H1 (cell line): ENCODE data around the gene HNF4A. TPM values are rescaled to one million over a fixed set of nuclear protein-coding genes. Genes with fewer than 3 reads are reported as not detected.

ENCODE experiments used
- CTCF ChIA-PET: fragments of 300-600 bp; sonication (Branson Sonifier 250); formaldehyde crosslinking; loops from one replicate; lab custom pipeline; 2021; ENCODE audit not compliant: partially characterized antibody; lab: Charles Lee
- POLR2A ChIA-PET: fragments of 300-600 bp; sonication (Branson Sonifier 250); formaldehyde crosslinking; loops from one replicate; lab custom pipeline; 2021; ENCODE audit warnings: inconsistent platforms; ENCODE audit not compliant: partially characterized antibody; lab: Charles Lee
- DNase-seq, 2 experiments: peaks; one replicate each; pipeline versions ENCODE4 v3.0.0 to v3.0.0-alpha.2; 2010 to 2022; ENCODE audit warnings: low spot score in 2 of 2, low read depth in 1 of 2, mixed read lengths in 1 of 2
- FAIRE-seq: peaks from 2 replicates; lab custom pipeline; 2011; peaks lifted over from hg19 to GRCh38; lab: Jason Lieb, UNC
- H2AFZ ChIP-seq: 2 replicates; pipeline ENCODE4 v1.8.1; 2012; ENCODE audit warnings: low read length, inconsistent platforms
- H2AK5ac ChIP-seq: 2 replicates; pipeline ENCODE4 v1.6.1; 2013; ENCODE audit warnings: low read depth, low read length
- H2BK120ac ChIP-seq: replicated peaks from 2 replicates; pipeline ENCODE3; 2013; ENCODE audit warnings: low read depth, low read length, inconsistent platforms
- H2BK12ac ChIP-seq: 2 replicates; pipeline ENCODE4 v1.6.1; 2013; ENCODE audit warnings: low read depth, low read length
- H2BK15ac ChIP-seq: 2 replicates; pipeline ENCODE4 v1.6.1; 2013; ENCODE audit warnings: low read length
- H2BK20ac ChIP-seq: 2 replicates; pipeline ENCODE4 v1.6.1; 2013; ENCODE audit warnings: low read length
- H2BK5ac ChIP-seq: 2 replicates; pipeline ENCODE4 v1.6.1; 2013; ENCODE audit warnings: low read depth, low read length
- H3K14ac ChIP-seq: 2 replicates; pipeline ENCODE4 v1.6.1; 2013; ENCODE audit warnings: inconsistent platforms; ENCODE audit not compliant: insufficient read length
- H3K18ac ChIP-seq: 2 replicates; pipeline ENCODE4 v1.6.1; 2013; ENCODE audit warnings: low read length; ENCODE audit errors: extremely low read depth
- H3K23ac ChIP-seq: 2 replicates; pipeline ENCODE4 v1.6.1; 2013; ENCODE audit warnings: inconsistent platforms; ENCODE audit not compliant: insufficient read length
- H3K23me2 ChIP-seq: 2 replicates; pipeline ENCODE4 v1.6.1; 2013; ENCODE audit warnings: low read depth, low read length
- H3K27ac ChIP-seq: 2 replicates; pipeline ENCODE4 v1.6.1; 2011; ENCODE audit warnings: low read depth, low read length, inconsistent platforms
- H3K27me3 ChIP-seq, 4 experiments: replicated peaks in 1 of 4; 1 replicate in 1 of 4; 2 replicates in 3 of 4; pipeline versions ENCODE4 v1.6.1 to v1.8.1; 2011 to 2013; ENCODE audit warnings: low read length in 3 of 4, mild to moderate bottlenecking in 3 of 4, inconsistent platforms in 2 of 4, mixed read lengths in 2 of 4, moderate library complexity in 1 of 4; ENCODE audit not compliant: control insufficient read depth in 3 of 4, insufficient read depth in 3 of 4; ENCODE audit errors: extremely low read depth in 1 of 4
- H3K36me3 ChIP-seq, 4 experiments: 2 replicates each; pipeline versions ENCODE4 v1.6.1 to v1.8.1; 2011 to 2013; ENCODE audit warnings: mild to moderate bottlenecking in 4 of 4, low read length in 3 of 4, moderate library complexity in 2 of 4, control low read depth in 1 of 4, inconsistent platforms in 1 of 4; ENCODE audit not compliant: insufficient read depth in 4 of 4, control insufficient read depth in 2 of 4
- H3K4ac ChIP-seq: replicated peaks from 2 replicates; pipeline ENCODE3; 2013; ENCODE audit warnings: low read length, low read depth, mixed read lengths, inconsistent platforms; ENCODE audit not compliant: insufficient read length
- H3K4me1 ChIP-seq, 4 experiments: replicated peaks in 1 of 4; 1 replicate in 1 of 4; 2 replicates in 3 of 4; pipeline versions ENCODE4 v1.6.1 to v1.8.1; 2011 to 2013; ENCODE audit warnings: low read length in 3 of 4, inconsistent platforms in 2 of 4, mixed read lengths in 1 of 4; ENCODE audit not compliant: insufficient read depth in 4 of 4, control insufficient read depth in 3 of 4
- H3K4me2 ChIP-seq, 2 experiments: 2 replicates each; pipeline versions ENCODE4 v1.6.1 to v1.8.1; 2011 to 2013; ENCODE audit warnings: low read depth in 2 of 2, low read length in 2 of 2, control low read depth in 1 of 2, inconsistent platforms in 1 of 2, mild to moderate bottlenecking in 1 of 2; ENCODE audit not compliant: insufficient read depth in 1 of 2
- H3K4me3 ChIP-seq, 4 experiments: fragments of 200-600, 300-600 bp in 1 of 4; sonication (generic), shearing (Covaris generic), sonication (Bioruptor Twin) in 1 of 4; 2 replicates each; pipeline versions ENCODE4 v1.5.1 to v1.8.1; 2011 to 2016; ENCODE audit warnings: low read length in 4 of 4, low read depth in 3 of 4, control low read depth in 2 of 4, inconsistent platforms in 2 of 4, mild to moderate bottlenecking in 2 of 4, mixed read lengths in 1 of 4, moderate library complexity in 1 of 4; ENCODE audit not compliant: insufficient read depth in 2 of 4; ENCODE audit errors: extremely low read depth in 1 of 4
- H3K56ac ChIP-seq: replicated peaks from 2 replicates; pipeline ENCODE3; 2013; ENCODE audit warnings: low read depth, mild to moderate bottlenecking, mixed read lengths, low read length, inconsistent platforms; ENCODE audit not compliant: insufficient read length
- H3K79me1 ChIP-seq: 2 replicates; pipeline ENCODE4 v1.6.1; 2013; ENCODE audit warnings: low read depth, low read length, control low read depth
- H3K79me2 ChIP-seq, 2 experiments: 2 replicates each; pipeline versions ENCODE4 v1.6.1 to v1.8.1; 2012 to 2013; ENCODE audit warnings: low read length in 2 of 2, mild to moderate bottlenecking in 2 of 2, inconsistent platforms in 1 of 2; ENCODE audit not compliant: insufficient read depth in 2 of 2, control insufficient read depth in 1 of 2
- H3K9ac ChIP-seq, 4 experiments: replicated peaks in 1 of 4; 1 replicate in 1 of 4; 2 replicates in 3 of 4; pipeline versions ENCODE4 v1.6.1 to v1.8.1; 2011 to 2013; ENCODE audit warnings: low read depth in 3 of 4, low read length in 3 of 4, control low read depth in 2 of 4, mild to moderate bottlenecking in 2 of 4, moderate library complexity in 2 of 4, inconsistent platforms in 1 of 4; ENCODE audit errors: extremely low read depth in 1 of 4
- H3K9me3 ChIP-seq, 2 experiments: 2 replicates each; pipeline versions ENCODE4 v1.6.1 to v1.8.1; 2012 to 2013; ENCODE audit warnings: mild to moderate bottlenecking in 2 of 2, moderate library complexity in 2 of 2, control low read depth in 1 of 2, inconsistent platforms in 1 of 2, low read depth in 1 of 2, low read length in 1 of 2, mixed read lengths in 1 of 2; ENCODE audit not compliant: insufficient read depth in 2 of 2
- H4K20me1 ChIP-seq, 2 experiments: replicated peaks in 1 of 2; 2 replicates each; pipeline versions ENCODE3 to v1.8.1; 2011 to 2013; ENCODE audit warnings: inconsistent platforms in 2 of 2, low read length in 2 of 2, mild to moderate bottlenecking in 1 of 2; ENCODE audit not compliant: insufficient read depth in 2 of 2, control insufficient read depth in 1 of 2
- H4K5ac ChIP-seq: 2 replicates; pipeline ENCODE4 v1.6.1; 2013; ENCODE audit warnings: low read length, low read depth, mixed read lengths, inconsistent platforms; ENCODE audit not compliant: insufficient read length
- H4K8ac ChIP-seq: 2 replicates; pipeline ENCODE4 v1.8.0; 2013; ENCODE audit warnings: mild to moderate bottlenecking, moderate library complexity, low read length, inconsistent platforms; ENCODE audit not compliant: insufficient read depth; ENCODE audit errors: extremely low read depth
- H4K91ac ChIP-seq: replicated peaks from 2 replicates; pipeline ENCODE3; 2013; ENCODE audit warnings: low read length, mixed read lengths, inconsistent platforms; ENCODE audit not compliant: insufficient read length
- BACH1 ChIP-seq: IDR thresholded peaks from 2 replicates; pipeline ENCODE4 v1.6.1; 2012; ENCODE audit warnings: low read length, improper control_type of control experiment
- POLR2A ChIP-seq, 2 experiments: IDR thresholded peaks; 1 replicate in 1 of 2; 2 replicates in 1 of 2; pipeline ENCODE4 v1.6.1; 2011; ENCODE audit warnings: low read depth in 2 of 2, low read length in 2 of 2, mild to moderate bottlenecking in 2 of 2; ENCODE audit errors: control extremely low read depth in 1 of 2
- RNF2 ChIP-seq: fragments of 200-900, 300-1000 bp; sonication (generic); IDR thresholded peaks from 2 replicates; pipeline ENCODE4 v1.7.1; 2016; ENCODE audit warnings: borderline replicate concordance, low read depth, mild to moderate bottlenecking, antibody characterized with exemption, low read length; ENCODE audit not compliant: poor library complexity, severe bottlenecking; ENCODE audit errors: missing control alignments
- WGBS, 2 experiments: shearing (Covaris generic) in 1 of 2; methylation state at CpG; one replicate each; pipeline versions ENCODE4 v1.1.6 to v1.1.7; 2013 to 2015; ENCODE audit warnings: low lambda C conversion rate in 2 of 2, mixed read lengths in 2 of 2, inconsistent platforms in 1 of 2, low coverage in 1 of 2, missing lambda C conversion rate in 1 of 2; ENCODE audit not compliant: insufficient replicate concordance in 2 of 2, insufficient coverage in 1 of 2, insufficient read length in 1 of 2; ENCODE audit errors: extremely low coverage in 1 of 2, missing lambda C conversion rate in 1 of 2; 5-methylcytosine and 5-hydroxymethylcytosine counted together
- microRNA-seq, 2 experiments: library from miRNA; unstranded; fragments of <30 nt; microRNA quantifications; one replicate each; pipeline versions ENCODE4 to v1.2.0, GENCODE V29; 2016 to 2020; ENCODE audit warnings: borderline microRNAs expressed in 2 of 2, borderline number of aligned reads in 2 of 2, borderline replicate concordance in 1 of 2
- polyA plus RNA-seq, 7 experiments: library from polyadenylated mRNA; depleted of rRNA in 3 of 7; stranded (reverse) in 5 of 7; unstranded in 2 of 7; fragments of >200 nt in 5 of 7; fragments of 200-250 nt in 2 of 7; gene quantifications; 1 replicate in 5 of 7; 2 replicates in 1 of 7; 4 replicates in 1 of 7; pipeline versions ENCODE4 v1.2.1 to v1.2.3, GENCODE V29; 2011 to 2013; ENCODE audit warnings: missing spikeins in 2 of 7, mixed read lengths in 2 of 7
- small RNA-seq: library from polyadenylated mRNA; stranded (forward); fragments of <200 nt; extraction: miRNeasy Mini kit (QIAGEN cat#:217004); gene quantifications from one replicate; pipeline ENCODE3, GENCODE V24; 2013; ENCODE audit not compliant: insufficient read depth
- total RNA-seq: library from RNA; stranded (reverse); fragmentation: NEBNext Ultra II Directional; extraction: Animal tissue kit (Norgen Biotek cat#: 25700); gene quantifications from 2 replicates; pipeline ENCODE4 v1.2.1, GENCODE V29; 2021

Gene HNF4A
- total and polyA plus RNA-seq, 2 of the 8 experiments (the other 6 are each of a cell fraction or from before 2014, with no cell fraction given): 0.03 TPM; not detected in 1

DNA sequence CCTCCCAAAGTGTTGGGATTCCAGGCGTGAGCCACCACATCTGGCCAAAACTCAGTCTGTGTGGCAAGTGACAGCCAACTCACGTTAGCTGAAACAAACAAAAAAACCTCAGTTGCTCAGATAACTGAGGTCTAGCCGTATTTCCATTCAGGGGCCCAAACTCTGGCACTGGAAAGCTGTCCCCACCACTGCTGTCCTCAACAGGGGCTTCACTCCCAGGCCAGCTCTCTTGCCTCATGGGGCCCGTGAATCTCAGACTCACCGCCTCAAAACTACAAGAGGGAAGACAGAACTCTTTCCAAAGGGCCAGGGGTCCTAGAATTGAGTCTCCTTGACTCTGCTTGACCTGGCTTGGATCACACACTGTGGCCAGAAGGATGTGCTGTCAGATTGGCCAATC, 127.6 kb downstream of the HNF4A start:
- H3K9ac ChIP-seq: no peak overlapping the region
- peaks cover 3 to 18% (median 8%) of the 10 kb centered on the region in 4 experiments; a peak in 6 of 8 replicates for H3K36me3 ChIP-seq
- H2AFZ ChIP-seq: no peak overlapping the region
- H4K8ac ChIP-seq: no peak overlapping the region
- H3K56ac ChIP-seq: no peak overlapping the region
- H2BK15ac ChIP-seq: no peak overlapping the region
- FAIRE-seq: no peak
- no peak overlapping the region for H2BK5ac ChIP-seq
- H3K9me3 ChIP-seq: no peaks in the 10 kb centered on the region
- H3K79me1 ChIP-seq: no peaks in the 10 kb centered on the region
- no peak overlapping the region for H2BK120ac ChIP-seq
- DNase-seq: no peak
- H3K18ac ChIP-seq: no peak overlapping the region
- ChIA-PET POLR2A (no interaction called here), CTCF (interaction anchor here (0.7 kb wide), 1 partner anchor 99 kb away, joined by 3 read pairs; no protein-coding TSS in a partner anchor)
- 85% methylated on average over 5 of the region's 5 CpGs; no CpG with 5 or more reads in 1 of the 2 experiments for WGBS, 2 experiments
- no peaks in the 10 kb centered on the region for H3K23me2 ChIP-seq
- no peak overlapping the region for H3K27ac ChIP-seq
- H3K4me2 ChIP-seq: no peak overlapping the region
- TF ChIP-seq RNF2: no peak
- no peak for TF ChIP-seq BACH1
- no peak for TF ChIP-seq POLR2A (IDR thresholded peaks at IDR 0.05; ENCODE audit: control extremely low read depth in 1 of 2, low read depth in 2 of 2, low read length in 2 of 2)
- H2BK20ac ChIP-seq: no peak overlapping the region
- H4K5ac ChIP-seq: no peak overlapping the region
- no peak overlapping the region for H3K4me3 ChIP-seq
- no peak overlapping the region for H2BK12ac ChIP-seq
- H3K23ac ChIP-seq: no peak overlapping the region
- H3K79me2 ChIP-seq: no peaks in the 10 kb centered on the region
- H3K4me1 ChIP-seq: no peaks in the 10 kb centered on the region
- no peak overlapping the region for H3K14ac ChIP-seq
- H3K27me3 ChIP-seq: no peaks in the 10 kb centered on the region
- H4K20me1 ChIP-seq: peaks cover 1 to 2% of the 10 kb centered on the region in 2 experiments
- no peak overlapping the region for H3K4ac ChIP-seq
- H2AK5ac ChIP-seq: no peak overlapping the region
- H4K91ac ChIP-seq: no peak overlapping the region

Small RNA genes within 50 kb of the gene (microRNA-seq; reads per million reads assigned to microRNA genes)
- gene MIR3646: 0 reads per million in 2 experiments

Small RNA genes within 50 kb of the gene (small RNA-seq; reads per million reads assigned to genes)
- gene MIR3646 (not detected), gene RF00019 (not detected), gene RPL37AP1 (not detected)

Other genes starting within 250 kb of the HNF4A start
- gene JPH2, start 168.5 kb upstream of the HNF4A start, total RNA-seq: 1.3 and 1.5 TPM in 2 replicates
- 0.59 and 0.83 TPM in 2 replicates for gene JPH2, start 168.5 kb upstream of the HNF4A start, polyA plus RNA-seq (2011; rRNA removed)
- gene OSER1, start 144.9 kb upstream of the HNF4A start, total RNA-seq: 31.6 and 31.8 TPM in 2 replicates
- 13.9 and 24.5 TPM in 2 replicates for gene OSER1, start 144.9 kb upstream of the HNF4A start, polyA plus RNA-seq (2011; rRNA removed)
- gene GDAP1L1, start 108.4 kb upstream of the HNF4A start, total RNA-seq: 8.5 and 9.8 TPM in 2 replicates
- 63.1 and 73.0 TPM in 2 replicates for gene GDAP1L1, start 108.4 kb upstream of the HNF4A start, polyA plus RNA-seq (2011; rRNA removed)
- gene FITM2, start 44.5 kb upstream of the HNF4A start, total RNA-seq: 2.0 and 2.1 TPM in 2 replicates
- gene FITM2, start 44.5 kb upstream of the HNF4A start, polyA plus RNA-seq (2011; rRNA removed): 1.1 and 1.2 TPM in 2 replicates
- not detected in 2 replicates for gene R3HDML, start 18.7 kb upstream of the HNF4A start, total RNA-seq
- gene R3HDML, start 18.7 kb upstream of the HNF4A start, polyA plus RNA-seq (2011; rRNA removed): 0.06 TPM in 1 of 2 replicates, not detected in the other
- gene TTPAL, start 120.2 kb downstream of the HNF4A start, total RNA-seq: 14.0 and 14.8 TPM in 2 replicates
- 2.8 and 7.6 TPM in 2 replicates for gene TTPAL, start 120.2 kb downstream of the HNF4A start, polyA plus RNA-seq (2011; rRNA removed)
- 44.1 and 47.2 TPM in 2 replicates for gene SERINC3, start 166.4 kb downstream of the HNF4A start, total RNA-seq
- 51.7 and 66.0 TPM in 2 replicates for gene SERINC3, start 166.4 kb downstream of the HNF4A start, polyA plus RNA-seq (2011; rRNA removed)
- gene PKIG, start 226.9 kb downstream of the HNF4A start, total RNA-seq: 25.4 and 26.7 TPM in 2 replicates
- gene PKIG, start 226.9 kb downstream of the HNF4A start, polyA plus RNA-seq (2011; rRNA removed): 34.3 and 37.5 TPM in 2 replicates